Measurements from ENCODE around the gene SLC25A41. TPM values are rescaled to one million over a fixed set of nuclear protein-coding genes. Genes with fewer than 3 reads are reported as not detected.

The SLC25A41 gene
- total and polyA plus RNA-seq, 9 of the 15 experiments (the other 6 are each of a cell fraction or from before 2014, with no cell fraction given): 0.08 to 4.2 (median 1.6) TPM

DNA sequence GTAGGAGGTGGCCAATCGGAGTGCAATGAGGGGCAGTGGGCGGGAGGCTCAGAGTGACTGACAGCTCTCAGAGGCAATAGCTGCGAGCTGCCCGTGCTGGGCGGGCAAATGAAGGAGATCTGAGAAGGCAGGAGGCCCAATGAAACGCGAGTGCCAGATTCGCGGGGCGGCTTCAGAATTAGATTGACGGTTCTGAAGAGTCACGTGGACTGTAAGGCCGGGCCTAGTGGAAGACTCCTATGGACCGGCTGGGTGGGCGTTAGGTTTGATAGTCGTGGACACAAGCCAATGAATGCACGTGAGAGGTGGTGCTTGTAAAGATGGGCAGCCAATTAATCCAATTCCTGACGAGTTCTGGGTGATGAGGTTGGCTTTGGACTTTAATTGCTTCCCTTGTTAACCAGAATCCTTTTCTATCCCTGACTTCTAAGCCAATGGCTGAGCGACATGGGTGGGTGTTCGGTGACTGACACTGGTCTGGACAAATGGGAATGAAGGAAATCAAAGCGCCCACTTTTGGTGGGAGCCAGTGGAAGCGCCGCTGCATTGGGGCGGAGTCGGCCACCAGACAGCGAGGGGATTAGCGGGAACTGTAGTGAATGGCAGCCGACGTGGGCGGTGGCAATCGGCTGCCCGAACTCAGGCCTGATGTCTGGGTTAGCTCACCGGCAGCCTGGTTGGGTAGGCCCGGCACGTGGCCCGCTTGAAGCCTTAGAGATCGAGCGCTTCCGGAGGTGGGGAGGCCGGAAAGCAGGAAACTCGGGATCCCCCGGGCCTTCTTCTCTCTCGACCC lies 8.4 kb downstream of the SLC25A41 start (continued):
- TF ChIP-seq ZBTB12 (CRISPR knock-in tag; IDR thresholded peaks at IDR 0.05) (peak; percentile 34; the same call in 1 of the 2 replicates), HMGN3 (IDR thresholded peaks at IDR 0.05; ENCODE audit: borderline replicate concordance, extremely low read depth, insufficient read length, low read depth, low read length) (no peak), CCNT2 (IDR thresholded peaks at IDR 0.05; ENCODE audit: borderline replicate concordance, extremely low read depth, insufficient read length, low read depth, low read length) (no peak), RFX7 (CRISPR knock-in tag; IDR thresholded peaks at IDR 0.05) (0 out of 2 replicates have a peak, but pooled peaks have one; percentile 58), THAP12 (CRISPR knock-in tag; IDR thresholded peaks at IDR 0.05) (0 out of 2 replicates have a peak, but pooled peaks have one; percentile 30), PHF20 (IDR thresholded peaks at IDR 0.05; ENCODE audit: partially characterized antibody) (no peak), MTA2 (IDR thresholded peaks at IDR 0.05; ENCODE audit: low read depth) (no peak), RB1 (IDR thresholded peaks at IDR 0.05; ENCODE audit: low read depth) (0 out of 2 replicates have a peak, but pooled peaks have one; percentile 0), IRF1 (CRISPR knock-in tag; IDR thresholded peaks at IDR 0.05; ENCODE audit: borderline replicate concordance) (peak; percentile 73; the same call in 1 of the 2 replicates), GABPB1 (CRISPR knock-in tag; IDR thresholded peaks at IDR 0.05) (peak; percentile 82), NR2C1 (IDR thresholded peaks at IDR 0.05) (peak; percentile 71; the same call in 1 of the 2 replicates), NR2C1 (tag; IDR thresholded peaks at IDR 0.05) (peak; percentile 73; the same call in 1 of the 2 replicates), ZNF121 (CRISPR knock-in tag; conservative IDR thresholded peaks at IDR 0.05) (no peak), ZNF583 (CRISPR knock-in tag; IDR thresholded peaks at IDR 0.05) (peak; percentile 92), FOXA3 (CRISPR knock-in tag; conservative IDR thresholded peaks at IDR 0.05 in 1 of 2, IDR thresholded peaks at IDR 0.05 in 1 of 2) (peak in 1 of 2 experiments; percentile 90; a peak in 2 of 4 replicates), MLLT1 (IDR thresholded peaks at IDR 0.05) (peak in 1 of 2 experiments; percentile 99; a peak in 2 of 4 replicates), ASH1L (IDR thresholded peaks at IDR 0.05; ENCODE audit: borderline replicate concordance, low read depth, partially characterized antibody) (peak; percentile 99)
- TF ChIP-seq, protein P1, sequence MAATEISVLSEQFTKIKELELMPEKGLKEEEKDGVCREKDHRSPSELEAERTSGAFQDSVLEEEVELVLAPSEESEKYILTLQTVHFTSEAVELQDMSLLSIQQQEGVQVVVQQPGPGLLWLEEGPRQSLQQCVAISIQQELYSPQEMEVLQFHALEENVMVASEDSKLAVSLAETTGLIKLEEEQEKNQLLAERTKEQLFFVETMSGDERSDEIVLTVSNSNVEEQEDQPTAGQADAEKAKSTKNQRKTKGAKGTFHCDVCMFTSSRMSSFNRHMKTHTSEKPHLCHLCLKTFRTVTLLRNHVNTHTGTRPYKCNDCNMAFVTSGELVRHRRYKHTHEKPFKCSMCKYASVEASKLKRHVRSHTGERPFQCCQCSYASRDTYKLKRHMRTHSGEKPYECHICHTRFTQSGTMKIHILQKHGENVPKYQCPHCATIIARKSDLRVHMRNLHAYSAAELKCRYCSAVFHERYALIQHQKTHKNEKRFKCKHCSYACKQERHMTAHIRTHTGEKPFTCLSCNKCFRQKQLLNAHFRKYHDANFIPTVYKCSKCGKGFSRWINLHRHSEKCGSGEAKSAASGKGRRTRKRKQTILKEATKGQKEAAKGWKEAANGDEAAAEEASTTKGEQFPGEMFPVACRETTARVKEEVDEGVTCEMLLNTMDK (IDR thresholded peaks at IDR 0.05; ENCODE audit: borderline replicate concordance, insufficient read depth, low read depth, low read length, poor library complexity, severe bottlenecking): no peak
